AG08396 (cell line): ENCODE measurements around the gene RPL22L1.
"Not testable (repeated sequence)": the region's sequence is repeated elsewhere in the genome, so short reads cannot be mapped to it uniquely, and the experiment has no call there.

ENCODE experiments used
- DNase-seq: peaks from one replicate; pipeline ENCODE4 v3.0.0; 2012; ENCODE audit warnings: low spot score, mixed read lengths

Gene RPL22L1

DNA sequence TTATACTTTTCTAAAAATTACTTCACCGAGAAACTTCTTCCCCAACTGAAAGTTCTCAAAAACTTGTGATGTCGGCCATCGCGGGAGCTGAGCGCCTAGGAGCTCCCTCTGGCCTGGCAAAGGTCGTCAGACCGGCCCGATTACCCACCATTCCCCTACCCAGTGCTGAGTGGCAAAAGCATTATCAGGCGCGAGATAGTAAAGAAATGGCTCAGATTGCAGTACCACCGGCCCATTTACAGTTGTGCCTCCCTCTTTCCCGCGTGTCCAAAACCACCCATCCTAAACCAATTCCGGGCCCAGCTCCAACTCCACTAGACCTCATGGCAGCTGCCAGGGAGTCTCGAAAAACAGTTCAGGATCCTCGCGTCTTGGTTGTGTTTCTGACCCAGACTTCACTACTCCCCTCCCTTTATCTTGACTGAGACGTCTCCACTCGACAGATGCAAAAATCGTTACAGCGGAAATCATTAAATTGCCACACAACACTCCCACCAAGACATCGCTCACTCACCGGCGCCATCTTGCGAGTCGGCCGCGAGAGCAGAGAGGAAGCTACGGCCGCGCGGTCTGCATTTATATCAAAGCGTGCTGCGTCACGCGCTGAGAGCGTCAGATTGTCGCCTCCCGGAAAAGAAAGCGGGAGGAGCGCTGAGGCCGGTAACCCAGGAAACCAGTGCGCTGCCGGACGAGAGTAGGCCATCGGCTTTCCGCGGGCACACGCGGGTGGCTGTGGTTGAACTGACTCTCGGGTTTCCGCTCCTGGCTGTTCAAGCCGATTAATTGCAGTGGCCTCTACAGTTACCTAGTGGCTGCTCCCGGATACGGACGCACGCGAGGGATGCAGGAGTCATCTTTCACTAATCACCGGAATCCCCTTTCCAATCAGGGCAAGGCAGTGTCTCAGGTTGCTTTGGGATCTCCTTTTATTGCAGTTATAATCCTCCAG lies at the start of gene RPL22L1:
Gene RPL22L1, minus strand, starts transcription at position 551 of the 949 bp plus-strand sequence. Its CDS starts 28 bp downstream, at position 523.
- peak; percentile 93 for DNase-seq

DNA sequence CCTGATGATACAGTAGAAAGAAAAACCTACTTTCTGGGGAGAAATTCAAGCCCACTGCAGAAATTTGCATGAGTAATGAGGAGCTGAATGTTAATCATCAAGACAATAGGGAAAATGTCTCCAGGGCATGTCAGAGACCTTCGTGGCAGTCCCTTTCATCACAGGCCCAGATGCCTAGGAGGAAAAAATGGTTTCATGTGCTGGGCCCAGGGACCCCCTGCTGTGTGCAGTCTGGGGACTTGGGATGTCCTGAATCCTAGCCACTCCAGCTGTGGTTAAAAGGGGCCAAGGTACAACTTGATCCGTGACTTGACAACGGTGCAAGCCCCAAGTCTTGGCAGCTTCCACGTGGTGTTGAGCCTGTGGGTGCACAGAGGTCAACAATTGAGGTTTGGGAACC lies 48.7 kb upstream of the RPL22L1 start:
- DNase-seq, result no peak

DNA sequence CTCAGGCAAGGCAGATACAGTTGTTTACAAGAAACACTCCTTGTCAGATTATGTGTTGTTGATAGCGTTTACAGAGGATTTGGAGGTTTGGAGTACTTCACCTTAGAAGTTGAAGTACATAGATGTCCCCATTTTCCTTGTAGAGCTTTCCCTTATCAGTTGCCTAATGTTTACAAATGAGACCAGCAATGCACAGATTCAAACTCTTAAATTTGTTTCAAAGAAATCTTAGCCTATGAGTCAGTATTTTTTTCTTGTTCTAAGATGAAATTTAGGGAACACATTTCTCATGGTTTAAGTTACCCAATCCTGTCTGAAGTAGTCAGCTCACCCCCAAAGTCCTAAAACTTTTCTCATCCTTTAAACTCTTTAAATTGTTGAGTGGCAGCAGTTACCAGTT lies 44.7 kb upstream of the RPL22L1 start:
- DNase-seq, result no peak

DNA sequence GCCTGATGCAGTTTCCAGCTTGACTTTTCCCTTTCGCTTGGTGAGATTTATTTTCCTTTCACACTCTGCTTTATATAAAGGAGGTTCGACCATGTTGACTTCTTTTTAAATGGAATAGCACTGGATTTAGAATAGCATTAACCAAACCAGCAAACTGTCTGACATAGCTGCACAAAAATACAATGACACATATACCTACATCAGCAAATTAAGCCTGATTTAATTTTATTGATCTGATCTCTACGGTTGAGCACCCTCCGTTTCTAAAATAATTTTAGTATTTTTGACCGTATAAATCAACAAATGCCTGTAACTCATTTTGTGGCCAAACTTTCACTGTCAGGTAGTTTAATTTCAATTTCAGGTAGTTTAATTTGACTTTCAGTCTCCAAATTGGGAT lies 44.2 kb upstream of the RPL22L1 start:
- DNase-seq, result no peak

DNA sequence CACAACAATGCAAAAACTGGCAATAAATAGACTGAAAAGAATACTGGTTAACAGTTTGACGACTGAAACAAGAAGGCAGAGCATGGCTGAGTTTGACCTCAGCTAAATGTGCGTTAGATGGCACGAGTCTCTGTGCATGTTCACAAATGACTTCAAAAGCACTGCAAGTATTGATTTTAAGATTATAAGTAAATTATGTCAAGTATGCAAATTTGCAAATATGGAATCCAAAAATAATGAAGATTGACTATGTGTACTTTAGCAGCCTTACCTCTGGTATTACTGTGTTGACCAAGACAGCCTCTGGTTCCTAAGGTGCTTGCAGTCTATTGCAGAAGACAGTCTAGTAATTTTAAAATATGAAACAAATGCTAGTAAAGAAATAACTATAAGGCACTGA lies 41.1 kb upstream of the RPL22L1 start:
- no peak for DNase-seq

DNA sequence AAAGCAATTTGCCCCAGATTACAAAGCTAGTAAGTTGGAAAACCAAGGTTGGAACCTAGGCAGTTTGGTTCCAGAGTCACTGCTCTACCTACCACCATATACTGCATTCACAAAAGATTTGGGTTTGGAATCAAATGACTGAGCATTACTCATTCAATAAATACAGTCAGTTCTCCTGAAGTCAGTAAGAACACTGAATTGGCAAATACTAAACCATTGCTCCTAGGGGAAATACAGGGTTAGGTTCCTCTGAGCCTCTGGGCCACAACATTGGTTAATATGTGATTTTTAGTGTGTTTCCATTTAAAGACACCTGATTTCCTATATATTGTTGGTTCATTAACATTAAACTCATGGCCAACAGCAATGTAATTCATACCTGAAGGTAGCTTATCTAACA lies 40.5 kb upstream of the RPL22L1 start:
- DNase-seq, result no peak

DNA sequence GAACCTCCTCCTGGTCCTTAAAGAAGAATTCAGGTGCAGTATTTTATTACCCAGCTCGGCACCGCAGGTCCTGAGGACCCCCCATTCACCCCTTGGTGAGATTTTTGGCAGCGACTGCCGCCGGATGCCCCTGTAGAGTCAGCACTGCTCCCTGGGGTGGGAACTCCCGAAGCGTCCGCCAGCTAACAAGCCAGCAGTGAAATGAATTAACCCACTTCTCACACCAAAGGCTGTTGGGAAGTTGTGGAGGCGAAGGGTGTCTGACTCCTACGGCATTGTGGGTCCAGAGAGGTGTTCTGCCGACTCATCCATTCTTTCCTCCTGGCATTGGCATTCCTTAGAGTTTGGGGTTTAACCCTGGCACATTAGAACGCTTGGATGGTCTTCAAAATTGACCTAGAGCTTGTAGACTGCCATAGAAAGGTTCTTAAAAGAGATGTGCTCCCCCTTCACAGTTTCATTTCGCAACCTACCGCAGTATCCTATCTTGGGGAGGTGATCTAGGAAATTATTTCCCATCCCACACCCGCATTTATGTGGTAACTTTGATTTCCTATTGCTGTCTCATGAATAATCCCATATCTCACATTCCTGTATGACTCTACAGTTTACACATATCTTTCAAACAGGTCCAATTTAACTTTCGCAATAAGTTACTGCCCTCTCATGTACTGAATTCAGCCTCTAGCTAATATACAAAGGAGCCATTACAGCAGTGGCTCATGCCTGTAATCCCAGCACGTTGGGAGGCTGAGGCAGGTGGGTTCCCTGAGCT lies 39.3 kb upstream of the RPL22L1 start:
- DNase-seq, result peak; percentile 82

DNA sequence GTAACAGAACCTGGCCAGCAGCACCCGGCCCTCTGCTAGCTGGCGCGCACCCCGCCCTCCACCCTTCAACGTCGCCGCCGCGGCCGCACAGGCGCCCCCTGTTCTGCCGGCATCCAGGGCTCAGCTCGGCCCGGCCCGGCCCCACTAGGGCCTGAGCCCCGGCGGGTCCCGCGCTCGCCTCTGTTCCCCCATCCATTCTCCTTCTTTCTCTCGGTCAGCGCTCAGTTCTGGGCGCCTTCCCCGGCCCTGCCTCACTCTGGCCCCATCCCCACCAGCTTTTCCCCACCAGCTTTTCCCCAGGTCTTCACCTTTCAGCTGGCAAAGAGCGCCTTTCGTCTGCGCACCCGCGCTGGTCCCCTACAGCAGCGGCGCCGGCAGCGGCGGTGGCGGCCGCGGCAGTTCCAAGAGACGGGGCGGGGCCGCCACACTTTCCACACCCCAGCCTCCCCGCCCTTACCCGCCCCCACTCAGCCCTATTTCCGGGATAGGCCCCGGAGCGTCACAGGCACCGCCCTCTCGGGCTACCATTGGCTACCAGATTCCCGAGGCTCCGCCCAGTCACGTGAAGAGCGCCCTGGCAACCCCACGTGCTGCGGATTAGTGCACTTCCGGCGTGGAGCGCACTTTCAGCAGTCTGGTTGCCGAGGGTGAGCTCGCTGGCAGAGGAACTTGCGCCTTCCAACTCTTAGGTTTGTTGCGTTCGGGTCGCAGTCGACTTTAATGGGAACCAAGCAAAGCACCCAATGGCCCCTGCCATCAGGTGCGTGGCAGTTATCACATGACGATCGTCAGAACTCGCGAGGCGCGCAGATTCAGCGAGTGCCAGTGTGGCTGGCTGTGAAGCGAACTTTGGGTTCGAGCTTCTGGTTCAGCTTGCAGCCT lies 38.5 kb upstream of the RPL22L1 start, which contains the start of gene EIF5A2:
Gene EIF5A2, minus strand, starts transcription at position 403 of the 882 bp plus-strand sequence. CDS start 831 bp downstream, outside the sequence.
- DNase-seq, result peak; percentile 99

DNA sequence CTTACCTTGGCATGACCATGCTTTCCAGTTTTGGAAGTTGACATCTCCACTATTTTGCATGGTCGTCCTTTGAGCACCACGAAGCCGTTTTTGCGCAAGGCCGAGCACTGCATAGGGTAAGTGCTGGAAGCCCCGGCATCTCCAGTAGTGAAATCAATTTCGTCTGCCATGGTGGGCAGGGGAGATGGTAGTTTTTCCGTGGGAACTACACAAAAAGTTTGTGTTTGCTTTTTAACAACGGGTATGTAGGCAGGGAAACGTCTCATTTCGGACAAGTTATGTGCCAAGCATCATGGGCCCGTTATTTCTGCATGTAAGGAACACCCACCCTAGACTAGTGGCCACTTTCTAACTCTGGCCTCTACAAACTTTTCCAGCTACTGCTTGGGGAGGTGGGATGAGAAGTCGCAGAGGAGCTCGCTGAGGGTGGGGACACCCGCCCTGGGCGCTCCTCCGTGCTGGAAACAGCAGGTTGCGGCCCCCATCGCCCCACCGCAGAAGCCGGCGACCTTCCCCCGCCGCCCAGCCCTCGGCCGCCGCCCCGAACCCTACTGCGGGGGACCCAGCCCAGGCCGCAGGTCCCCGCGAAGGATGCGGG lies 37.7 kb upstream of the RPL22L1 start:
- DNase-seq, result peak; percentile 15

DNA sequence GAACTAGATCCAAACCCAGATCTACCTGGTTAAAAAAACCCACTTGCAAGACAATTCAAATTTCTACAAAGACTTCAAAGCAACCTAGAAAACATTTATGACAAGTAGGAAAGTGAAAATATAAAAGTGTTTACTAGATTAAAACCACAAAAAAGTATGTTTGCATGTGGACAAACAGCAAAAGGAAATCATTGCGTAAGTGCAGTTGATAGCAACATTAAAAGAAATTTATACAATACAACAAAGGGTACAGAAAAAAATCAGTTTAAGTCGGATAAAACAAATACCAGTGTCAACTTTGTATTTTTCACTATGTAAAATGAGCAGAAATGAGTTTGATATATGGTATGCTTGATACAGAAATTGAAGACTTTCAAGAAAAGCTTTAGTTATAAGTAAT lies 35.9 kb upstream of the RPL22L1 start:
- no peak for DNase-seq

DNA sequence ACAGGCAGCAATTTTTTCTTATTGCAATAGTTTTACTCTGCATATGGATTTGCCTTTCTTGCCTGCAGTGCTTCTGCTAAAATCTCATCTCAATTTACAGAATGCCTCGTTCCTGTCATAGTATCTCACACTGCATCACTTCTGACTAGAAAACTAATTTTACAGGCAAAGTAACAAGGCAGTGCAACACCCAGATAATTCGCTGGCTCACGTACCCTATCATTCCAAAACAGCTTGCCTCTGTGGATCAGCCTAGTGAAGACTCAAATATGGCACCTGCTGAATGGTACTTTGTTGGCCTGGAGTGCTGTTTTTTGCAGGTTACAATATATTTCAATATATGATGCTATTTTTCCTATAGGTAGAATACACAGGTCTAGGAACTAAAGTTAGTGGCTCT lies 33.1 kb upstream of the RPL22L1 start:
- no peak for DNase-seq

DNA sequence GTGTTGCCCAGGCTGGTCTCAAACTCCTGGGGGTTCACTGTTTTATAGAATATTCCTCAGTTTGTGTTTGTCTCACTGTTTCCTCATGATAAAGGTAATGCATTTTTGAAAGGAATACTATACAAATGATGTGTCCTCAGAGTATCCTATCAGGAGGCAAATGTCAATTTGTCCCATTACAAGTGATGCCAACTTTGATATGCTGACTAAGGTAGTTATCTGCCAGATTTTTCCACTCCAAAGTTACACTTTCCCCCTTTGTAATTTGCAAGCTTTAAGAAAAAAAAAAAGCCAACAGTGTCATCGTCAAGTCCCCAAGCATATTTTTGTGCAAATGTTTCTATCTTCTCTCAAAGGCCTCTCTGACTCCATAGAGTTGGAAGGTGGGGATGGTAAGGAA lies 29.5 kb upstream of the RPL22L1 start:
- DNase-seq, result no peak

DNA sequence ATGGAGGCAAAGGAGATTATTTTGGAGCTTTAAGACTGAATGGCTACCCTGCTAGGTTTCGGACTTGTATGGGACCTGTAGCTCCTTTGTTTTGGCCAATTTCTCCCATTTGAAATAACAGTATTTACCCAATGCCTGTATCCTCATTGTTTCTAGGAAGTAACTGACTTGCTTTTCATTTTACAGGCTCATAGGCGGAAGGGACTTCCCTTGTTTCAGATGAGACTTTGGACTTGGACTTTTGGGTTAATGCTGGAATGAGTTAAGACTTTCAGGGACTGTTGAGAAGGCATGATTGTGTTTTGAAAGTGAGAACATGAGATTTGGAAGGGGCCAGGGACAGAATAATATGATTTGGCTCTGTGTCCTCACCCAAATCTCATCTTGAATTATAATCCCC lies 28.0 kb upstream of the RPL22L1 start:
- no peak for DNase-seq

DNA sequence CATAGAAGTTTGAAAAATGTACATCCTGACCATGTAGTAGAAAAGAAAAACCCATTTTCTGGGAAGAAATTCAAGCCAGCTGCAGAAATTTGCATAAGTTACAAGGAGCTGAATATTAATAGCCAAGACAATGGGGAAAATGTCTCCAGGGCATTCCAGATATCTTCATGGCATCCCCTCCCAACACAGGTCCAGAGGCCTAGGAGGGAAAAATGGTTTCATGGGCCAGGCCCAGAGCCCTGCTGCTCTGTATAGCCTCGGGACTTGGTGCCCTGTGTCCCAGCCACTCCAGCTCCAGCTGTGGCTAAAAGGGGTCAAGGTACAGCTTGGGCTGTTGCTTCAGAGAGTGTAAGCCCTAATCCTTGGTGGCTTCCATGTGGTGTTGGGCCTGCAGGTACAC lies 27.2 kb upstream of the RPL22L1 start:
- not testable (repeated sequence) for DNase-seq

DNA sequence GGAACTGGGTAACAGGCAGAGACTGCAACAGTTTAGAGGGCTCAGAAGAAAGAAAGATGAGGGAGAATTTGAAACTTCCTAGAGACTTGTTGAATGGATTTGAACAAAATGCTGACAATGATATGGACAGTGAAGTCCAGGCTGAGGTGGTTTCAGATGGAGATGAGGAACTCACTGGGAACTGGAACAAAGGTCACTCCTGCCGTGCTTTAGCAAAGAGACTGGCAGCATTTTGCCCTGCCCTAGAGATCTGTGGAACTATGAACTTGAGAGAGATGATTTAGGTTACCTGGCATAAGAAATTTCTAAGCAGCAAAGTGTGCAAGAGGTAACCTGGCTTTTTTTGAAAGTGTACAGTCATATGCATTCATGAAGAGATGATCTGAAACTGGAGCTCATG lies 26.8 kb upstream of the RPL22L1 start:
- no peak for DNase-seq

DNA sequence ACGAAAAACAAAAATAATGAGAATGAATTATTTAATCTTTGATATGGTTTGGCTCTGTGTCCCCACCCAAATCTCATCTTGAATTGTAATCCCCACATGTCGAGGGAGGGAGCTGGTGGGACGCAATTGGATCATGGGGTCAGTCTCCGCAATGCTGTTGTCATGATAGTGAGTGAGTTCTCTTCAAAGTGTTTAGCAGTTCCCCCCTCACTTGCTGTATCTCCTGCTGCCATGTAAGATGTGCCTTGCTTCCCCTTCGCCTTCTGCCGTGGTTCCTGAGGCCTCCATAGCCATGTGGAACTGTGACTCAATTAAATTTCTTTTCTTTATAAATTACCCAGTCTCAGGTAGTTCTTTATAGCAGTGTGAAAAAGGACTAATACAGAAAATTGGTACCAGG lies 26.3 kb upstream of the RPL22L1 start:
- DNase-seq, result not testable (repeated sequence)

DNA sequence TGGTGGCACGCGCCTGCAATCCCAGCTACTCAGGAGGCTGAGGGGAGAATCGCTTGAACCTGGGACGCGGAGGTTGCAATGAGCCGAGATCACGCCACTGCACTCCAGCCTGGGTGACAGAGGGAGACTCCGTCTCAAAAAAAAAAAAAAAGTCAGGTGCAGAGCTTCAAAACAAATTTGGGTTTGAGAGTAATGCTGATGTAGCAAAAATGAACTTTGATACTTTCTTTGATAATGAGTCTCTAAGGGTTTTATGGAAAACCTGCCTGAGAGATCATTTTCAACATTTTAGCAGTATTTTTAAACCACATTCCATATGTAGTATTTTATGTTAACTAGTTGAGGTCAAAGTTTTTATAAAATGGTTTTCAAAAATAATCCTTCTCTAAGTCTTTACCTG lies 23.9 kb upstream of the RPL22L1 start:
- DNase-seq, result no peak

DNA sequence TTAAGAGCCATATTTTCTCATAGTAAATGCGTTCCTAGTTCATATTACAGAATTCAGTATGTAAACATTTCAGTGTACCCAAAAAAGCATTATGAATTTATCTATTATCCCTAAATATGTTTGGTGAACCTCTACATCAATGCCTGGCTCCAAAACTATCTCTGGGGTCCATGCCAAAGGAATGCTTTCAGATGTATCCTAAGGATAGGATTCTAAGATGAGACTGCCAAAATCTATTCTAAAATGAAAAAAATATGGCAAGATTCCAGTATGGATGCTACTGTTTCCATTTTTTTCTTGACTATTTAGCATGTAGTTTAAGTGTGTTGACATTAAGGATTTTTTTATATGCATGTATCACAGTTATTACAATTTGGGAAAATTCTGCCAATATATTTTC lies 19.6 kb upstream of the RPL22L1 start:
- no peak for DNase-seq

DNA sequence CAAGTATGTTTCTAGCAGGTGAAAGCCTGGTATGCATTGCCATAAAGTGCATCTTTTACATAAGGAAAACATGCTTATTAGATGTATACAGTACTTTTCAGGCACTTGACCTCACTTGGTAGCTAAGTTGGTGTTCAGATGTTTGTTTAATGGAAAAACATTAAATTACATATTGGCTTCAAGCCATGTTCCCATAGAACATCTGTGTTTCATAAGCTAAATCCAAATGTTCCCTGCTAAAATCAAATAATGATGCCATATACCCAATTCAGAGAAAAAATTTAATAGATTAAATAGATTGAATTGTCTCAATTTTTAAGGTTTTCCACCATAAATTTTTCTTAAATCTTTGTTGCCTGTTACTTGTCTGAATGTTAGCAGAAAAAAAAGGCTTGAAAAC lies 19.1 kb upstream of the RPL22L1 start:
- no peak for DNase-seq

DNA sequence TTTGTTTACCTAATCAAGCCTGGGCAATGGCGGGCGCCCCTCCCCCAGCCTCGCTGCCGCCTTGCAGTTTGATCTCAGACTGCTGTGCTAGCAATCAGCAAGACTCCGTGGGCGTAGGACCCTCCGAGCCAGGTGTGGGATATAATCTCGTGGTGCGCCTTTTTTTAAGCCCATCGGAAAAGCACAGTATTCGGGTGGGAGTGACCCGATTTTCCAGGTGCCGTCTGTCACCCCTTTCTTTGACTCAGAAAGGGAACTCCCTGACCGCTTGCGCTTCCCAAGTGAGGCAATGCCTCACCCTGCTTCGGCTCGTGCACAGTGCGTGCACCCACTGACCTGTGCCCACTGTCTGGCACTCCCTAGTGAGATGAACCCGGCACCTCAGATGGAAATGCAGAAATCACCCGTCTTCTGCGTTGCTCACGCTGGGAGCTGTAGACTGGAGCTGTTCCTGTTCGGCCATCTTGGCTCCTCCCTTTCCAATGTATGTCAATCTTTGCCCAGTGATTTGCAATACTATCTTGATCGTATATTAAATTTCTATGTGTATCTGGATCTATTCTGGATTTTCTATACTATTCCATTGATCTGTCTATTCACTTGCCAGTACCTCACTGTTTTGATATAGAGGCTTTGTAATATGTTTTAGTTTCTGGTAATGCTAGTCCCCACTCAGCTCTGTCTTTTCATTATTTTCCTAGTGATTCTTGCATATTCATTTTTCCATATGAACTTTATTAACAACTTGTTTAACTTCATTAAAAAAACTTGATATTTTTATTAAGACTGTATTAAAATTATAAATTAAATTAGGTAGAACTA lies 14.3 kb upstream of the RPL22L1 start:
- DNase-seq, result not testable (repeated sequence)

DNA sequence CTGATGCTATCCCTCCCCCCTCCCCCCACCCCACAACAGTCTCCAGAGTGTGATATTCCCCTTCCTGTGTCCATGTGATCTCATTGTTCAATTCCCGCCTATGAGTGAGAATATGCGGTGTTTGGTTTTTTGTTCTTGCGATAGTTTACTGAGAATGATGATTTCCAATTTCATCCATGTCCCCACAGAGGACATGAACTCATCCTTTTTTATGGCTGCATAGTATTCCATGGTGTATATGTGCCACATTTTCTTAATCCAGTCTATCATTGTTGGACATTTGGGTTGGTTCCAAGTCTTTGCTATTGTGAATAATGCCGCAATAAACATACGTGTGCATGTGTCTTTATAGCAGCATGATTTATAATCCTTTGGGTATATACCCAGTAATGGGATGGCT lies 8.7 kb upstream of the RPL22L1 start:
- DNase-seq, result not testable (repeated sequence)
